HG03045 (cell line): ENCODE data around the gene DIRAS3.
"Not testable (repeated sequence)": the region's sequence is repeated elsewhere in the genome, so short reads cannot be mapped to it uniquely, and the experiment has no call there.

Experiments used
- ATAC-seq: cut with Tn5 transposase; IDR thresholded peaks from one replicate; pipeline ENCODE4 v1.9.1; 2021; ENCODE audit warnings: mild to moderate bottlenecking, moderate library complexity; ENCODE audit not compliant: unreplicated experiment

The DIRAS3 gene

DNA sequence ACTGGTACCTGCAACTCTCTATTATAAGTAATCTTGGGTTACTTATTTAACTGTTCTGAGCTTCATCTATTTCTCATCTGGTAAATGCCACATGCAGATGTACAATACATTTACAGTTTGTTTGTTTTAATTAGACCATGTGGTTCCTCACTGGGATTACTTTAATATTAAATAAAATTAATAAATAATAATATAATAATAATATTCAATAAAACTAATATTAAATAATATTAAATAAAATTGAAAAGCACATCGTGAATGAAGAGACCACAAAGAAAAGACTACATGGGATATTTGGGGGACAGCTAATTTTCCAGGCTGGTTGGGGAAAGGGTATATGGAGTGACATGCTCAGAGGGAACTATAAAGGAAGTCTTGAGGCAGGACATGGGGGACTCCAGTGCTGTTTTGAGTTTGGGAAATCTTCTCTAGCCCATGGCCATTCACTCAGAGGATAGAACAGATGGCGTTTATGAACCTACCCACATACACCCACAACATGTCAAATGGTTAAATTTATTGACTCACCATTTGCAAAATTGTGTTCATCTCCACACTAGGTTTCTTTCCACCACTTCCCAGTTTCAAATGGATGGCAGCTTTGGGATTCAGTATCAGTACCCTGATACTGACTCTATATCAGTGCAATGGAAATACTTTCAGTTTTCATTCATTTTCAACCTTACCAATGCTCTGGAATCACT, 25.6 kb downstream of the DIRAS3 start:
- no peak for ATAC-seq

DNA sequence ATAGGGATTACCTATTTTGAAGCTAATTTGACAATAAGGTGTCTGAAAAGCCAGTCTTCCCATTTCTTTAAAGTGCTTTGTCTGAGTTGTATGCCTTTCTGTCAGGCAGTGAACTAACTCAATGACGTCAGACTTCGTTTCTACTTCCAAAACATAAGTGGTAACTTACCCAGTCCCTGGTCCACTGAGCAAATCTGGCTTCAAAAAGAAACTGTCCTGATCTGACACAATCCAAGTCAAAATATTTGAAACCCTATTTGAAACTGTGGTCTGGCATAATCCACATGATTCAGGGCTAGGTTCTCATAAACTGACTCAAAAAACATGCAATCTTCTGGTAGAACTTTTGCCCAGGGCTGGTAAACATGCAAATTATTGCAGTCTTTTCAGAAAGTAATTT, 34.0 kb downstream of the DIRAS3 start:
- ATAC-seq: no peak

DNA sequence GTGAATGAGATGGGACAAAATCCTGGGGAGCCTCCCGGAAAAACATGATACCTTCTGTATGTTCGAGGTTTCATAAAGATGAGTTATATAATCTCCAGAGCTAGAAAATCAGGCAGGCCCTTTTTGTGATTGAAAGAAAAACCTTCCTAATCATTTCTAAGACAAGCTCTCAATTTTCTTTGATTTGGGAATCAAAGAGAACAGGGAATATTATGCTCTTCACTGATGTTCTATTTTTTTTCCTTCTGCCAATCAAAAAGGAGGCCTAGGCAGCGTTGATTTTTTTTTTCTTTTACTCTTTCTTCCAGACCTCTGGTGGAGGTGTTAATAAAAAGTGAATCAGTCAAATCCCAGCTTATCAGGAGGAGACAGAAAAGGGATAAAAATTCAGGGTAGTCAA, 34.5 kb downstream of the DIRAS3 start:
- no peak for ATAC-seq

DNA sequence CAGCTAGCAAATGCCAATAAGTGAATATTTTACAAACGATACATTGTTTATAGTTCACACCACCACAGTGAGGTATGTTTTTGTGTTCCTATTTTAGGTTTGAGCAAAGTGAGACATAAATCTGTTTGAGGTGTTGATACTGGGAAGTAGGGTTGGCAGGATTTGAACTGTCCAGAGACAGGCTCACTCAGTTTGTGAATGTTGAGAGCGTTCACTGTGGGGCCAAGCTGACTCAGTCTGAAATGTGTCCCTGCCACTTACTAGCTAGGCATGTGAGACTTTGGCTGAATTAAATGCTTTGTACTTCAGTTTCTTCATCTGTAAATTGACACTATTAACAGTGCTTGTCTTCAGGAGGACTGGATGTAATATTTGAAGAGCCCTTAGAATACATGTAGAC, 35.1 kb downstream of the DIRAS3 start:
- no peak for ATAC-seq

DNA sequence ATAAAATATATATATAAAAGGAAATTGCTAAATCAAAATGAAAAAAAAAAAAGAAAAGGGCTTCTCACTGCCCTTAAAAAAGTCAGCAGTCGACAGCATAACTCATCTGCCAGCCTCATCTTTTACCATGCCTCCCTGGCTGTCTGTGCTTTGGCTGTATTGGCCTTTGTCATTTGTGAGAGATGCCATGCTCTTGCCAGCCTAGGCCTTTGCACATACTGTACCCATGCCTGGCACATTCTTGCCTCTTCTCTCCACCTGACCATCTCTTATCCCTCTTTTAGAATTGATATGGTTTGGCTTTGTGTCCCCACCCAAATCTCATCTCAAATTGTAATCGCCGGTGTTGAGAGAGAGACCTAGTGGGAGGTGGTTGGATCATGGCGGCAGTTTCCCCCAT, 37.1 kb downstream of the DIRAS3 start:
- no peak for ATAC-seq

DNA sequence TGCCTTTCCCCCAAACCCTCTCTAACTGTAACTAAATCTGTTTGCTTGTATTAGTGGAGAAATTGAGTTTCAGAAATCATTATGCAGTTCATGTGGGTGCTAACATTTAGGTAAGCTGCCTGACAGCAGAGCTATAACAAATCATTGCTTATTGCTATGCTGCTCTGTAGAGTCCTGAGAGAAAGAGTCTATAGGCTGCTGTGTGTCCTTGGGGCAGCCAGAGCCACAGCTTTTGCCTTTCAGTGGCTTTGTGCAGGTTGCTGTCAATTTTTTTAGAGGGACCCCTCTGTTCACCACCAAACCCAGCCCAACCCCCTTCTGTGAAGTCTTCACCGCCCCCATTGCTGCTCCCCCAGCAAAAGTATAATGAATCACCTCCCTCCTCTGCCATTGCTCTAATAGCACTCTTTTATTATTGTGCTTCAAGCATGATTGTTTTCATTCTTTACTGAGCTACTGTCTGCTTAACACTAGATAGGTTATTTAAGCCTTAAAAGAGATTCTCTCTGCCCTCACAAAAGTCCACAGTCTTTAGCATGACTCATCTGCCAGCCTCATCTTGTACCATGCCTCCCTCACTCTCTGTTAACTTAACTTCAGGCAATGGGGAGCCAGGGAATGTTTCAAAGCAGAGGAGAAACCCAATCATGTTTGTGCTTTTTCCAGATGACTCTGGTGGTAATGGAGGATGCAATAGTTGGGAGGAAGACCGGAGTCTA, 38.6 kb downstream of the DIRAS3 start:
- no peak for ATAC-seq

DNA sequence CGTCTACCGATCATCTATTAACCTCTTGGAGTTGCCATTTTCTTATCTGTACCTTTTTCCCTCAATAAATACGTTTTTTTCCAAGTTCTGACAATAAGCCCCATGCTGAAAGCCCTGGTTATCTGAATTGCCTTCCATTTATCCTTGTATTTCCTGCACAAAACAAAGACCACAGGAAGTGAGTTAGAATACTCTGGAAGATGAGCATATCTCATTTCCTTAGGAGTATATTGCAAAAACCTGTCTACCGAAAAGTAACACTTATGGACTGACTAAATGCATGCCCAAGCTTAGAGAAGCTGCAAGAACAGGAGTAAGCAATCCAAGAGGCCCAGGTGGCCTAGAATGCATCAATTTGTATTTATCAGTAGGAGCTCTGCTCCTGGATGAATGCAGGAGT, 39.9 kb downstream of the DIRAS3 start:
- ATAC-seq: no peak

DNA sequence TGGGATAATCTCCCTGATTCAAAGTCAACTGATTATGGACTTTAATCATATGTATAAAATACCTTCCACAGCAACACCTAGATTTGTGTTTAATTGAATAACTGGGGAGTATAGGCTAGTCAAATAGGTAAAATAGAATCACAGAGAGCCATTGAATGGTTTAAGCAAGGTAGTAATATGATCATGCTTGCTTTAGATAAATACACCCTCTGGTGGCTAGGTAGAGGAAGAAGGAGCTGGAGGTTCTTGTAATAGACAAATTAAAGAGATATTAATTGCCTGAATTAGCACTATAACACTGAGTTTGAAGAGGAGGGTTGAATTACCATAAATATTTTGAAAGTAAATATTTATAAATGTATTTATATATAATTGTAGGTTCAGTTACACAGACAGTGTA, 40.3 kb downstream of the DIRAS3 start:
- no peak for ATAC-seq

DNA sequence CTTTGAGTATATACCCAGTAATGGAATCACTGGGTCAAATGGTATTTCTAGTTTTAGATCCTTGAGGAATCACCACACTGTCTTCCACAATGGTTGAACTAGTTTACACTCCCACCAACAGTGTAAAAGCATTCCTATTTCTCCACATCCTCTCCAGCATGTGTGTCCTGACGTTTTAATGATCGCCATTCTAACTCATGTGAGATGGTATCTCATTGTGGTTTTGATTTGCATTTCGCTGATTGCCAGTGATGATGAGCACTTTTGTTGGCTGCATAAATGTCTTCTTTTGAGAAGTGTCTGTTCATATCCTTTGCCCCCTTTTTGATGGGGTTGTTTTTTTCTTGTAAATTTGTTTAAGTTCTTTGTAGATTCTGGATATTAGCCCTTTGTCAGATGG, 46.8 kb downstream of the DIRAS3 start:
- not testable (repeated sequence) for ATAC-seq

DNA sequence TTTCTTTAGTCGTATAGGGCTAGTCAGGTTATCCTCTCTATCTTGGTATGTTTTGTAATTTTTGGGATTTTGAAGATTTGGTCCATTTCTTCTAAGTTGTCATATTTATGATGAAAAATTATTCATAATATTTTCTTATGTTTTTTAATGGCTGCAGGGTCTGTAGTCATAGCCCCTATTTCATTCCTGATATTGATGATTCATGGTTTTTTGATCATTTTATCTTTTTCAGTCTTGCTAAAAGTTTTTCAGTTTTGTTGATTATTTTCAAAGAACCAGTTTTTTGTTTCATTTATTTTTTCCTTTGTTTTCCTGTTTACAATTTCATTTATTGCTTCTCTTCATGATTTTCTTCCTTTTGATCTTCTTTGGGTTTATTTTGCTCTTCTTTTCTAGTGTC, 50.2 kb downstream of the DIRAS3 start:
- no peak for ATAC-seq

DNA sequence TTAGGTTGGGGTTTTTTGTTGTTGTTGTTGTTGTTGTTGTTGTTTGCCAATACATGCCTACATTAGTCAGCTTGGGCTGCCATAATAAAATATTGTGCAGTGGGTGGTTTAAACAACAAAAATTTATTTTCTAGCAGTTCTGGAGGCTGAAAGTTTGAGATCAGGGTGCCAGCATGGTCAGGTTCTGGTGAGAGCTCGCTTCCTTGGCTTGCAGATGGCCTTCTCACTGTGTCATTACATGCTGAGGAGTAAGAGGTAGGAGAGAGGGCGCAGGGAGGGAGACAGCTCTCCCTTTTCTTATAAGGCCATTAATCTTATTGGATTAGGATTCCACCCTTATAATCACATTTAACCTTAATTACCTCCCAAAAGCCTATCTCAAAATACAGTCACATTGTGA, 52.7 kb downstream of the DIRAS3 start:
- ATAC-seq: no peak
